ENCODE results near the gene ZNF518A. TPM values are rescaled to one million over a fixed set of nuclear protein-coding genes. Genes with fewer than 3 reads are reported as not detected.

The ZNF518A gene
- total and polyA plus RNA-seq, 11 donors = 3.0 to 17.9 (median 10.8) TPM

GRCh38 chr10:96092999-96093767 is 36.9 kb upstream of the ZNF518A start:
- Histone ChIP-seq H3K36me3 (no peaks in the 10 kb centered on the region), H3K27ac (no peak overlapping the region), H3K9me3 (peaks cover 0 to 11% (median 0%) of the 10 kb centered on the region in 12 donors), H3K4me3 (no peak overlapping the region), H3K4me1 (peaks cover 0 to 15% (median 1%) of the 10 kb centered on the region in 12 donors), H3K27me3 (peaks cover 11 to 71% (median 54%) of the 10 kb centered on the region in 9 donors)
- DNase-seq (no peak), ATAC-seq (no peak)
- TF ChIP-seq CTCF (IDR thresholded peaks at IDR 0.05) = no peak
- no peak for TF ChIP-seq POLR2A (IDR thresholded peaks at IDR 0.05)
- intact Hi-C loops (cut with DNase I) = loop anchor here in 1 of 10 donors (5.0 kb wide), 1 partner anchor 34 kb away; no protein-coding TSS in a partner anchor
- WGBS, 4 donors = 83 to 92% (median 86%) methylated on average over 8 of the region's 8 CpGs

- TF ChIP-seq CTCF (IDR thresholded peaks at IDR 0.05) = no peak
- TF ChIP-seq POLR2A (IDR thresholded peaks at IDR 0.05) = no peak
- no peak overlapping the region for H3K27ac ChIP-seq
- peaks cover 0 to 11% (median 1%) of the 10 kb centered on the region in 12 donors for H3K4me1 ChIP-seq
- peaks cover 0 to 11% (median 0%) of the 10 kb centered on the region in 12 donors for H3K9me3 ChIP-seq
- peaks cover 11 to 78% (median 62%) of the 10 kb centered on the region in 9 donors for H3K27me3 ChIP-seq
- no peaks in the 10 kb centered on the region for H3K36me3 ChIP-seq
- WGBS, 4 donors = 53 to 60% (median 60%) methylated on average over 2 of the region's 2 CpGs
- DNase-seq (no peak), ATAC-seq (no peak)
- intact Hi-C loops (cut with DNase I) = loop anchor here in 1 of 10 donors (5.0 kb wide), 1 partner anchor 33 kb away; no protein-coding TSS in a partner anchor
- no peak overlapping the region for H3K4me3 ChIP-seq
These were observed 36.1 kb upstream of the ZNF518A start for GRCh38 chr10:96093948-96094347.

- peaks cover 0 to 3% (median 0%) of the 10 kb centered on the region in 12 donors for H3K9me3 ChIP-seq
- 53 to 66% (median 57%) methylated on average over 1 of the region's 1 CpG for WGBS, 4 donors
- H3K4me1 ChIP-seq = no peaks in the 10 kb centered on the region
- intact Hi-C loops (cut with DNase I) = no loop called here
- no peak for DNase-seq
- TF ChIP-seq CTCF (IDR thresholded peaks at IDR 0.05) (no peak), POLR2A (IDR thresholded peaks at IDR 0.05) (no peak)
- no peak for ATAC-seq
- H3K27ac ChIP-seq = no peak overlapping the region
- H3K4me3 ChIP-seq = no peak overlapping the region
- no peaks in the 10 kb centered on the region for H3K36me3 ChIP-seq
- H3K27me3 ChIP-seq = peaks cover 11 to 99% (median 81%) of the 10 kb centered on the region in 9 donors
These were observed 33.1 kb upstream of the ZNF518A start for GRCh38 chr10:96096958-96097357.

- Histone ChIP-seq H3K9me3 (peaks cover 0 to 3% (median 0%) of the 10 kb centered on the region in 12 donors), H3K4me3 (no peak overlapping the region), H3K27ac (no peak overlapping the region), H3K4me1 (no peaks in the 10 kb centered on the region), H3K36me3 (no peaks in the 10 kb centered on the region), H3K27me3 (peaks cover 11 to 98% (median 76%) of the 10 kb centered on the region in 9 donors)
- DNase-seq (no peak), ATAC-seq (no peak)
- WGBS, 4 donors = 77 to 91% (median 82%) methylated on average over 3 of the region's 3 CpGs
- TF ChIP-seq POLR2A (IDR thresholded peaks at IDR 0.05) (no peak), CTCF (IDR thresholded peaks at IDR 0.05) (no peak)
- intact Hi-C loops (cut with DNase I) = no loop called here
These were observed 32.2 kb upstream of the ZNF518A start for GRCh38 chr10:96097865-96098264.
